NCI-H1694 (cell line): ENCODE results near the gene CHRNG.
A peak's percentile ranks its signal among the peaks of the same experiment; 100 is the strongest.

Source experiments
- DNase-seq: peaks from one replicate; lab custom pipeline; 2025; lab: John Stamatoyannopoulos, UW

The CHRNG gene

GRCh38 chr2:232506709-232507108 is 32.8 kb upstream of the CHRNG start:
- DNase-seq: no peak

- DNase-seq: no peak
Observed at GRCh38 chr2:232508251-232508650, 31.2 kb upstream of the CHRNG start.

GRCh38 chr2:232511336-232511890 is 28.1 kb upstream of the CHRNG start:
- no peak for DNase-seq

- DNase-seq: no peak
Observed at GRCh38 chr2:232512602-232513001, 26.9 kb upstream of the CHRNG start.

GRCh38 chr2:232513353-232513752 is 26.1 kb upstream of the CHRNG start:
- DNase-seq: no peak

GRCh38 chr2:232515639-232516038 is 23.9 kb upstream of the CHRNG start:
- DNase-seq: no peak

GRCh38 chr2:232516551-232516950 is 22.9 kb upstream of the CHRNG start:
- no peak for DNase-seq

GRCh38 chr2:232518844-232519243 is 20.6 kb upstream of the CHRNG start:
- DNase-seq: no peak

GRCh38 chr2:232519581-232520438 is 19.7 kb upstream of the CHRNG start, which contains the start of gene PRSS56:
Gene PRSS56, plus strand, starts transcription at chr2:232520388. Its CDS starts 211 bp downstream, at chr2:232520599.
- DNase-seq: no peak

GRCh38 chr2:232520489-232520888 is 19.0 kb upstream of the CHRNG start:
- no peak for DNase-seq

- no peak for DNase-seq
Observed at GRCh38 chr2:232521098-232521497, 18.4 kb upstream of the CHRNG start.

- peak; percentile 13 for DNase-seq
Observed at GRCh38 chr2:232521959-232522622, 17.4 kb upstream of the CHRNG start.

- no peak for DNase-seq
Observed at GRCh38 chr2:232522623-232523401, 16.7 kb upstream of the CHRNG start.

GRCh38 chr2:232523402-232523681 is 16.1 kb upstream of the CHRNG start:
- DNase-seq: no peak

- peak; percentile 9 for DNase-seq
Observed at GRCh38 chr2:232523682-232524597, 15.6 kb upstream of the CHRNG start.

GRCh38 chr2:232524771-232525170 is 14.7 kb upstream of the CHRNG start:
- DNase-seq: no peak

GRCh38 chr2:232525199-232525598 is 14.3 kb upstream of the CHRNG start:
- no peak for DNase-seq

GRCh38 chr2:232525791-232526371 is 13.6 kb upstream of the CHRNG start, which contains the start of gene CHRND:
Gene CHRND, plus strand, starts transcription at chr2:232526160. Its CDS starts 56 bp downstream, at chr2:232526216.
- DNase-seq: no peak

- DNase-seq: no peak
Observed at GRCh38 chr2:232526372-232526941, 13.0 kb upstream of the CHRNG start.

GRCh38 chr2:232527905-232528470 is 11.5 kb upstream of the CHRNG start:
- DNase-seq: no peak
